B cell (primary cell): ENCODE data around the gene ZNF614. TPM values are rescaled to one million over a fixed set of nuclear protein-coding genes. Genes with fewer than 3 reads are reported as not detected.

Experiments
- ATAC-seq: fragments of 200-7000 bp; cut with Tn5 transposase; one replicate; pipeline ENCODE4 v1.10.0; 2021; ENCODE audit warnings: low read depth, mild to moderate bottlenecking, moderate number of reproducible peaks, moderate library complexity
- CTCF ChIA-PET: fragments of 350-600 bp; sonication (Branson Sonifier 250); formaldehyde crosslinking; loops from one replicate; lab custom pipeline; 2021; ENCODE audit warnings: antibody characterized with exemption, inconsistent platforms; lab: Charles Lee
- POLR2A ChIA-PET: fragments of 350-600 bp; sonication (Branson Sonifier 250); formaldehyde crosslinking; loops from one replicate; lab custom pipeline; 2021; ENCODE audit warnings: antibody characterized with exemption; lab: Charles Lee
- DNase-seq: peaks from one replicate; pipeline ENCODE4 v3.0.0; 2013
- H2AFZ ChIP-seq: 2 replicates; pipeline ENCODE4 v1.6.1; 2012; ENCODE audit warnings: mild to moderate bottlenecking, low read depth, low read length; ENCODE audit not compliant: insufficient read depth, poor library complexity, severe bottlenecking
- H3K27ac ChIP-seq, 2 donors: 1 replicate in 1 of 2; 2 replicates in 1 of 2; pipeline ENCODE4 v1.5.1; 2012 to 2013; ENCODE audit warnings: low read length in 2 of 2, mild to moderate bottlenecking in 2 of 2, moderate library complexity in 1 of 2
- H3K27me3 ChIP-seq, 4 experiments: fragments of 200-600 bp in 1 of 4; sonication (generic) in 1 of 4; replicated peaks in 1 of 4; 1 replicate in 2 of 4; 2 replicates in 2 of 4; pipeline versions ENCODE4 v1.6.1 to v1.7.0; 2013 to 2016; ENCODE audit warnings: low read length in 3 of 4, mild to moderate bottlenecking in 2 of 4, mixed read lengths in 1 of 4, moderate library complexity in 1 of 4; ENCODE audit not compliant: insufficient read depth in 4 of 4, control insufficient read depth in 3 of 4; ENCODE audit errors: control extremely low read depth in 1 of 4
- H3K36me3 ChIP-seq, 2 experiments: replicated peaks in 1 of 2; 1 replicate in 1 of 2; 2 replicates in 1 of 2; pipeline versions ENCODE4 v1.6.1 to v1.7.1; 2013; ENCODE audit warnings: low read length in 1 of 2; ENCODE audit not compliant: insufficient read depth in 2 of 2, control insufficient read depth in 1 of 2; ENCODE audit errors: control extremely low read depth in 1 of 2, extremely low read depth in 1 of 2
- H3K4me1 ChIP-seq, 2 donors: fragments of 200-600 bp in 1 of 2; sonication (generic) in 1 of 2; 1 replicate in 1 of 2; 2 replicates in 1 of 2; pipeline versions ENCODE4 v1.5.1 to v1.6.1; 2013 to 2017; ENCODE audit warnings: low read length in 2 of 2; ENCODE audit not compliant: control insufficient read depth in 2 of 2, insufficient read depth in 2 of 2
- H3K4me2 ChIP-seq: replicated peaks from 2 replicates; pipeline ENCODE3; 2012; ENCODE audit warnings: mild to moderate bottlenecking, low read depth, low read length; ENCODE audit not compliant: poor library complexity, severe bottlenecking
- H3K4me3 ChIP-seq, 5 experiments: fragments of 200-600 bp in 1 of 5; sonication (generic) in 1 of 5; 1 replicate in 3 of 5; 2 replicates in 2 of 5; pipeline versions ENCODE4 v1.5.1 to v1.7.0; 2011 to 2016; ENCODE audit warnings: low read length in 4 of 5, mild to moderate bottlenecking in 4 of 5, low read depth in 2 of 5, control low read depth in 1 of 5, moderate library complexity in 1 of 5; ENCODE audit not compliant: insufficient read depth in 1 of 5; ENCODE audit errors: control extremely low read depth in 1 of 5, extremely low read depth in 1 of 5
- H3K79me2 ChIP-seq: fragments of 200-600 bp; sonication (generic); one replicate; pipeline ENCODE4 v1.6.0; 2016; ENCODE audit warnings: low read length; ENCODE audit not compliant: control insufficient read depth, insufficient read depth
- H3K9ac ChIP-seq: fragments of 200-600 bp; sonication (generic); 2 replicates; pipeline ENCODE4 v1.6.1; 2017; ENCODE audit warnings: mild to moderate bottlenecking, low read length, moderate library complexity
- H3K9me3 ChIP-seq, 3 donors: one replicate each; pipeline versions ENCODE4 v1.6.1 to v1.7.1; 2013; ENCODE audit warnings: low read length in 2 of 3; ENCODE audit not compliant: control insufficient read depth in 2 of 3, insufficient read depth in 1 of 3; ENCODE audit errors: control extremely low read depth in 1 of 3
- H4K20me1 ChIP-seq: 2 replicates; pipeline ENCODE4 v1.6.0; 2012; ENCODE audit warnings: mild to moderate bottlenecking, low read length; ENCODE audit not compliant: insufficient read depth, control insufficient read depth, poor library complexity, severe bottlenecking
- H3K27ac Mint-ChIP-seq: one replicate; pipeline ENCODE4 v1.8.0; 2021; ENCODE audit warnings: mixed read lengths
- H3K27me3 Mint-ChIP-seq: one replicate; pipeline ENCODE4 v1.8.0; 2021; ENCODE audit warnings: mixed read lengths
- H3K4me1 Mint-ChIP-seq: one replicate; pipeline ENCODE4 v1.8.0; 2021; ENCODE audit warnings: mixed read lengths
- H3K4me3 Mint-ChIP-seq: one replicate; pipeline ENCODE4 v1.8.0; 2021; ENCODE audit warnings: mixed read lengths
- H3K9me3 Mint-ChIP-seq: one replicate; pipeline ENCODE4 v1.8.0; 2022; ENCODE audit warnings: mixed read lengths; ENCODE audit not compliant: insufficient read depth
- CTCF ChIP-seq: fragments of 200-600 bp; IDR thresholded peaks from one replicate; pipeline ENCODE4 v1.8.0; 2022; ENCODE audit warnings: antibody characterized with exemption, mild to moderate bottlenecking
- EZH2 ChIP-seq: IDR thresholded peaks from 2 replicates; pipeline ENCODE4 v1.6.1; 2012; ENCODE audit warnings: borderline replicate concordance, low read depth, mild to moderate bottlenecking, moderate library complexity, low read length; ENCODE audit not compliant: insufficient read depth, poor library complexity, severe bottlenecking
- whole genome bisulfite sequencing: methylation state at CpG from one replicate; pipeline ENCODE4 v1.1.5; 2013; ENCODE audit warnings: missing lambda C conversion rate; ENCODE audit not compliant: insufficient coverage; 5-methylcytosine and 5-hydroxymethylcytosine counted together
- intact Hi-C: fragments of 100-400 bp; cut with micrococcal nuclease; formaldehyde crosslinking; loops from one replicate; pipeline ENCODE4 v1.10.0; 2022
- polyA plus RNA-seq: library from polyadenylated mRNA; depleted of rRNA; stranded (reverse); fragments of >200 nt; gene quantifications from 2 replicates; pipeline ENCODE4 v1.2.3, GENCODE V29; 2012
- total RNA-seq, 2 donors: library from RNA; stranded (reverse); fragments of 120-200 nt in 1 of 2; gene quantifications; 1 replicate in 1 of 2; 2 replicates in 1 of 2; pipeline versions ENCODE4 v1.2.3 to v1.2.4, GENCODE V29; 2013 to 2022

ZNF614 gene
- total and polyA plus RNA-seq, 2 donors (not counting 1 experiment from before 2014, with no cell fraction given): 3.5 to 14.3 TPM

GRCh38 chr19:52048555-52049501 is 20.6 kb upstream of the ZNF614 start, which contains the start of gene ZNF432:
ZNF432 (minus strand) TSS chr19:52048838; CDS start chr19:52046868, 1,970 bp downstream.
- Mint-ChIP-seq H3K27me3 (no peaks in the 10 kb centered on the region), H3K4me3 (peak within 1 kb of the TSS; percentile 98), H3K4me1 (peaks cover 22% of the 10 kb centered on the region), H3K27ac (peak within 1 kb of the TSS; percentile 100), H3K9me3 (peaks cover 3% of the 10 kb centered on the region)
- ChIA-PET CTCF (interaction anchor here (1.2 kb wide), 1 partner anchor 11 kb away, joined by 3 read pairs; no protein-coding TSS in a partner anchor), POLR2A (interaction anchor here (0.6 to 2.1 kb wide), 5 partner anchors 21 to 141 kb away, joined by 6 to 19 read pairs (median 7); partner anchors contain the start of genes PPP2R1A, ZNF614 and ZNF615)
- Histone ChIP-seq H3K4me2 (peak within 1 kb of the TSS; percentile 77), H2AFZ (peak within 1 kb of the TSS; percentile 92), H3K4me3 (peak within 1 kb of the TSS; percentile 70 to 99 (median 93)), H3K9me3 (peaks cover 6 to 19% (median 14%) of the 10 kb centered on the region in 3 donors), H3K79me2 (peaks cover 28% of the 10 kb centered on the region), H3K4me1 (peaks cover 9 to 10% of the 10 kb centered on the region in 2 donors), H4K20me1 (no peaks in the 10 kb centered on the region), H3K27ac (peak within 1 kb of the TSS; percentile 92 to 99), H3K27me3 (no peaks in the 10 kb centered on the region), H3K9ac (peak within 1 kb of the TSS; percentile 95), H3K36me3 (peaks cover 11 to 12% of the 10 kb centered on the region in 2 experiments)
- peak; percentile 93 for DNase-seq
- peak; percentile 87 for ATAC-seq
- TF ChIP-seq CTCF: no peak
- TF ChIP-seq EZH2: no peak
- WGBS: 0% methylated on average over 56 of the region's 60 CpGs
- intact Hi-C loops: loop anchor here (1.0 to 10.0 kb wide), 9 partner anchors 21 to 1472 kb away; partner anchors contain the start of genes ZNF350, ZNF480, ZNF613 and ZNF614
